GM19463 (cell line): ENCODE results near the gene OAF.
A peak's percentile ranks its signal among the peaks of the same experiment; 100 is the strongest.
"Not testable (repeated sequence)": the region's sequence is repeated elsewhere in the genome, so short reads cannot be mapped to it uniquely, and the experiment has no call there.

Source experiments
- ATAC-seq: cut with Tn5 transposase; IDR thresholded peaks from one replicate; pipeline ENCODE4 v1.9.1; 2021; ENCODE audit warnings: mild to moderate bottlenecking, moderate library complexity; ENCODE audit not compliant: unreplicated experiment

The OAF gene

GRCh38 chr11:120210626-120211521, at the start of gene OAF:
TSS of gene OAF (plus strand) at chr11:120211032. CDS start at chr11:120211280, 248 bp downstream.
- peak; percentile 94 for ATAC-seq

GRCh38 chr11:120167659-120168058, 43.2 kb upstream of the OAF start:
- no peak for ATAC-seq

DNA sequence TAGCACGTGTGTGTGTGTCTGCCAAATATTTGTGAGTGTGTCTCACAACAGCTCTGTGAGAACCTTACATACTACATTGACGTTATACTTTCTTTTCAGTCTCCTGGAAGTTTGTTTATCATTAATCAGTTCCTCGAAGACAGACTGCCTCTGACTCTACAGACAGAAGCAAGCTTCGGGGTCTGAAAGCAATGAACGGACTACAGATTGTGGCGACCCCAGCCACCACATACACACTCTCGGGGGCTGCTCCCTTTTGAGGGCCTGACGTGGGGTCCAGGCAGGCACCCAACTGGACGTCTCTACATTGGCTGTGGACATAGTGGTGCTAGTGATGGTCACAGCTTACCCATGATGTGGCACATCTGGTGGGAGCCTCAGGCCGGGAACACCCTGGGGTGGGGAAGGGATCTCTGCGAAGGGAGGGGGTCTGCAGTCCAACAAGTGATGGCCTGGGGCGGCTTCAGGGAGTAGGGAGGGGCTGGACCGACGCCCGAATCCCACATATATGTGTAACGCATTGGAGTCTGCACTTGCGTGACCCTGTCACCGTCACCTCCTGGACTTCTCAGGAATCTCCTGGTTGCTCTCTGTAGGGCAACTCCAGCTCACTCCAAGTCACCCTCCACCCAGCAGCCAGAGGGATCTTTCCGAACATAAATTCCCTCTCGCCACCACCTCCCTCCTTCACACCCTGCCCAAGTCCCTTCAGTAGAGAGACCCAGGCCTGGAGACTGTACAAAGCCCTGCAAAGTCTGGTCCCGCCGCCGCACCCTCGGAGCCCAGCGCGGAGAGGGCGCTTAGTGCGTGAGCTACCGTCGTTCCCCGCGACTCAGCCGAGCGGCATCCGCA, 42.5 kb upstream of the OAF start:
- ATAC-seq, result no peak

DNA sequence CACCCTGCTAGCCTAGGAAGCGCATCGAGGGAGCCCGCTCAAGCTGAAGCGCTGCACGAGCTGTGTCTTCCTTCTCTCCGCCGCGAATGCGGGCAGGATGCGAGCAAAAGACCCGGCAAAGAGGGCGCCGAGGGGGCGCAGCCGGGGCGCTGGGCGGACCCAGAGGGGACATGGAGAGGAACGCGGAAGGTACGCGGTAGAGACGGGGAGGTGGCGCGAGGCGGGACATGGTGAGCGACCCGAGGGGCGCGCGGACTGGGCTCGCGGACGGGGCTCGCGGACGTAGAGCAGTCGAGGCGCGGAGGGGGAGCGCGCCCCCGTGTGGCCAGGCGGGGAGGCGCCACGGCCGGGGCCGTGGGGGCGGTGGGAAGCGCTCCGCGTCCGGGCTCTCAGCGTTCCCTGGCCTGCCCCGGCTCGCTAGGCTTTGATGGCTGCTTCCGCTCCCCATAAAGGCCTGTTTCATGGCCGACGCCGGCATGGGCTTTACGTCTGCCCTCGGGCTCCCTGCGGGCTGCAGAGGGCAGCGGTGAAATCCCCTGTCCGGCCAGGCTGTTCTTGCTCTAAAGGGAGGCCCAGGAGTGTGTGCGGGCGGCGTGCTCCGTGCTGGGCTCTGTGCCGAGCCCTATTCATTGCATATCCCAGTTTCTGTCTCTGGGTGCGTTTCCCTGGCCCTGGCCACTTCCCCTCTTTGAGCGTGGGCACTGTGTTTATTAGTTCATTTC, 41.7 kb upstream of the OAF start:
- no peak for ATAC-seq

- no peak for ATAC-seq
Observed at GRCh38 chr11:120169981-120170698, 40.7 kb upstream of the OAF start.

GRCh38 chr11:120170741-120171261, 40.0 kb upstream of the OAF start:
- ATAC-seq, result no peak

GRCh38 chr11:120172054-120172911, 38.5 kb upstream of the OAF start:
- ATAC-seq, result peak; percentile 60

GRCh38 chr11:120173019-120173705, 37.7 kb upstream of the OAF start:
- ATAC-seq, result no peak

DNA sequence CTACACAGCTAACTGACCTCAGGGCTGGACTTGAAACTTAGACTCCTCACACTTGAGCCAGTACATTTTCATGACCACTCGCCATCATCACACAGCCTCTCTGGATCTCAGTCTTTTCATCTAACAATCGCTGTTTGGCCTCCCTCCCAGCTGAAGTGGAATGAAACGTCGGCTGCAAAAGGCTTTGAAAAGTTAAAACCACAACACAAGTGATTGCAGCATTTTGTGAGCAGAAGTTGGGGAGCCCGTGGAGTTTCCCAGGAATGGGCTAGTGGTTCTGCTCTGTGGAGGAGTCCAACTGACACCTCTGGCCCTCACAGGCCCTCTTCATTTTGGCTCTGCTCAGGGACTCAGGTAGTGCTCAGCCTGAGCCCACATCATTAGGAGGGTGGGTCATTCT, 37.0 kb upstream of the OAF start:
- no peak for ATAC-seq

GRCh38 chr11:120174866-120175265, 36.0 kb upstream of the OAF start:
- no peak for ATAC-seq

DNA sequence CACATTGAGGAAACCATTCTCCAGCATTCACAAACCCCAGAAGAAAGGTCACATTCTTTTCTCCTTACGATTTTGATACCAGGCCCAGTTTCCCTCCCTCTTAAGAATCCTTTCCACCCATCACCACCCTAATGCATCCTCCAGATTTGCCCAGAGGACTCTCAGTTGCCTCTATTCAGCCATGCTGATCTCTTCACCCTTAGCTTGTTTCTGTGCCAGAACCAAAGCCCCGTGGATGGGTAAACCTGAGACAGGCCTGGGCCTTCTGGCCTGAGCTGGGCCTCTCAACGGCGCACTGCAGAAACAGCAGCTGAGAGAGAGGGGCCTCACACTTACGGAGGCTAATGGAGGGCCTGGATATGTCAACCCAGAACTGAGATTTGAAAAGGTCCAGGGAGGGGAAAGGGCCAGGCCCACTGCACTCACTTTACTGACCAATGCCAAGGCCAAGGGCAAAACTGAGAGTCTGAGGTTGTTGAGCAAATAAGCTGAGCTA, 32.2 kb upstream of the OAF start:
- no peak for ATAC-seq

GRCh38 chr11:120179057-120179672, 31.7 kb upstream of the OAF start:
- no peak for ATAC-seq

DNA sequence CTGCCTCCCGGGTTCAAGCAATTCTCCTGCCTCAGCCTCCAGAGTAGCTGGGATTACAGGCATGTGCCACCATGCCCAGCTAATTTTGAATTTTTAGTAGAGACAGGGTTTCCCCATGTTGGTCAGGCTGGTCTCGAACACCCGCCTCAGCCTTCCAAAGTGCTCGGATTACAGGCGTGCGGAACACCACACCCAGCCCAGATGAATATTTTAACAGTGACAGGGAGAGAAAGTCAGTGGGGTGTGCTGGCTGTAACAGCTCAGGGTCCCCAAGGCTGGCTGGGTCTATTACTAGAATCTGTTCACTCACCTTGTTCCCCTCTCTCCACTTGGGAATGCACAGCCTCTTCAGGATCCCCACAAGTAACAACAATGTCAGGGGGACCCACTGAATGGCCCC, 30.8 kb upstream of the OAF start:
- not testable (repeated sequence) for ATAC-seq

GRCh38 chr11:120180551-120181232, 30.1 kb upstream of the OAF start:
- ATAC-seq, result no peak

- no peak for ATAC-seq
Observed at GRCh38 chr11:120181376-120181975, 29.4 kb upstream of the OAF start.

GRCh38 chr11:120182372-120182771, 28.5 kb upstream of the OAF start:
- ATAC-seq, result no peak
